Sigmoid colon (tissue), 7 donors: ENCODE results near the gene RMND5A. TPM values are rescaled to one million over a fixed set of nuclear protein-coding genes. Genes with fewer than 3 reads are reported as not detected.
"Not testable (repeated sequence)": the region's sequence is repeated elsewhere in the genome, so short reads cannot be mapped to it uniquely, and the experiment has no call there.

Experiments
- DNase-seq: peaks from one replicate; pipeline ENCODE4 v3.0.0-alpha.2; 2019
- H3K27ac ChIP-seq, 4 donors: fragments of 200-600 bp; sonication (generic); one replicate each; pipeline ENCODE4 v1.5.1; 2016 to 2019; ENCODE audit warnings: mild to moderate bottlenecking in 1 of 4
- H3K27me3 ChIP-seq, 3 donors: fragments of 200-600 bp; sonication (generic); one replicate each; pipeline ENCODE4 v1.5.1; 2019; ENCODE audit warnings: mild to moderate bottlenecking in 1 of 3
- H3K36me3 ChIP-seq, 4 donors: fragments of 200-600 bp; sonication (generic); one replicate each; pipeline ENCODE4 v1.5.1; 2016 to 2019
- H3K4me1 ChIP-seq, 4 donors: fragments of 200-600 bp; sonication (generic); one replicate each; pipeline ENCODE4 v1.5.1; 2017 to 2019
- H3K4me3 ChIP-seq, 4 donors: fragments of 200-600 bp; sonication (generic); one replicate each; pipeline ENCODE4 v1.5.1; 2017 to 2019; ENCODE audit warnings: mild to moderate bottlenecking in 2 of 4, moderate library complexity in 1 of 4
- H3K9me3 ChIP-seq, 4 donors: fragments of 200-600 bp in 3 of 4; sonication (generic) in 3 of 4; one replicate each; pipeline versions ENCODE4 v1.5.1 to v1.6.1; 2013 to 2019
- EP300 ChIP-seq, 4 donors: sonication (generic); formaldehyde crosslinking; IDR thresholded peaks; one replicate each; pipeline ENCODE4 v1.6.1; 2017; ENCODE audit warnings: antibody characterized with exemption in 4 of 4
- POLR2A ChIP-seq, 2 donors: fragments of 450-650 bp; IDR thresholded peaks; one replicate each; pipeline ENCODE4 v1.6.1; 2016; ENCODE audit warnings: antibody characterized with exemption in 2 of 2, mild to moderate bottlenecking in 2 of 2, moderate library complexity in 2 of 2
- POLR2AphosphoS5 ChIP-seq, 4 donors: sonication (generic); formaldehyde crosslinking; IDR thresholded peaks; one replicate each; pipeline ENCODE4 v1.6.1; 2017; ENCODE audit warnings: antibody characterized with exemption in 4 of 4
- WGBS, 2 donors: extraction: QIAGEN DNeasy Blood & Tissue Kit; methylation state at CpG; one replicate each; pipeline ENCODE4 v1.1.7; 2013; 5-methylcytosine and 5-hydroxymethylcytosine counted together
- intact Hi-C: fragments of 100-400 bp; cut with DNase I; formaldehyde crosslinking; loops from one replicate; pipeline ENCODE4 v1.15.1; 2023
- polyA plus RNA-seq, 3 donors: library from polyadenylated mRNA; stranded (reverse); fragments of 200-250 nt; gene quantifications; one replicate each; pipeline ENCODE4 v1.2.3, GENCODE V29; 2013
- total RNA-seq, 4 donors: library from RNA; depleted of rRNA; stranded (reverse); fragments of >200 nt; gene quantifications; one replicate each; pipeline ENCODE4 v1.1.0, GENCODE V29; 2016
- TF ChIP-seq, protein P1 (sequence below), 4 experiments: fragments of 450-650 bp in 3 of 4; fragments of 200-600 bp in 1 of 4; IDR thresholded peaks; one replicate each; pipeline ENCODE4 v1.5.1; 2016 to 2019; ENCODE audit warnings: antibody characterized with exemption in 4 of 4, mild to moderate bottlenecking in 3 of 4, moderate library complexity in 2 of 4
- donor health status: healthy with polysubstance abuse.
- donor health status: Bipolar disorder and iron deficiency.
- donor health status: healthy.

Gene RMND5A
- total and polyA plus RNA-seq, 7 donors: 19.9 to 58.9 (median 42.4) TPM

- Histone ChIP-seq H3K4me1 (peaks cover 0 to 14% (median 9%) of the 10 kb centered on the region in 4 donors), H3K4me3 (no peak overlapping the region), H3K36me3 (no peaks in the 10 kb centered on the region), H3K27ac (no peak overlapping the region), H3K27me3 (no peaks in the 10 kb centered on the region), H3K9me3 (no peaks in the 10 kb centered on the region)
- no peak for TF ChIP-seq EP300 (IDR thresholded peaks at IDR 0.05)
- TF ChIP-seq POLR2A (IDR thresholded peaks at IDR 0.05): no peak
- TF ChIP-seq POLR2AphosphoS5 (IDR thresholded peaks at IDR 0.05): no peak
- TF ChIP-seq, protein P1, sequence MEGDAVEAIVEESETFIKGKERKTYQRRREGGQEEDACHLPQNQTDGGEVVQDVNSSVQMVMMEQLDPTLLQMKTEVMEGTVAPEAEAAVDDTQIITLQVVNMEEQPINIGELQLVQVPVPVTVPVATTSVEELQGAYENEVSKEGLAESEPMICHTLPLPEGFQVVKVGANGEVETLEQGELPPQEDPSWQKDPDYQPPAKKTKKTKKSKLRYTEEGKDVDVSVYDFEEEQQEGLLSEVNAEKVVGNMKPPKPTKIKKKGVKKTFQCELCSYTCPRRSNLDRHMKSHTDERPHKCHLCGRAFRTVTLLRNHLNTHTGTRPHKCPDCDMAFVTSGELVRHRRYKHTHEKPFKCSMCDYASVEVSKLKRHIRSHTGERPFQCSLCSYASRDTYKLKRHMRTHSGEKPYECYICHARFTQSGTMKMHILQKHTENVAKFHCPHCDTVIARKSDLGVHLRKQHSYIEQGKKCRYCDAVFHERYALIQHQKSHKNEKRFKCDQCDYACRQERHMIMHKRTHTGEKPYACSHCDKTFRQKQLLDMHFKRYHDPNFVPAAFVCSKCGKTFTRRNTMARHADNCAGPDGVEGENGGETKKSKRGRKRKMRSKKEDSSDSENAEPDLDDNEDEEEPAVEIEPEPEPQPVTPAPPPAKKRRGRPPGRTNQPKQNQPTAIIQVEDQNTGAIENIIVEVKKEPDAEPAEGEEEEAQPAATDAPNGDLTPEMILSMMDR (IDR thresholded peaks at IDR 0.05): no peak
- intact Hi-C loops: no loop called here
- no peak for DNase-seq
- 36 to 80% methylated on average over 6 of the region's 6 CpGs for WGBS, 2 donors
These were observed 13.9 kb upstream of the RMND5A start for GRCh38 chr2:86706220-86706619.

DNA sequence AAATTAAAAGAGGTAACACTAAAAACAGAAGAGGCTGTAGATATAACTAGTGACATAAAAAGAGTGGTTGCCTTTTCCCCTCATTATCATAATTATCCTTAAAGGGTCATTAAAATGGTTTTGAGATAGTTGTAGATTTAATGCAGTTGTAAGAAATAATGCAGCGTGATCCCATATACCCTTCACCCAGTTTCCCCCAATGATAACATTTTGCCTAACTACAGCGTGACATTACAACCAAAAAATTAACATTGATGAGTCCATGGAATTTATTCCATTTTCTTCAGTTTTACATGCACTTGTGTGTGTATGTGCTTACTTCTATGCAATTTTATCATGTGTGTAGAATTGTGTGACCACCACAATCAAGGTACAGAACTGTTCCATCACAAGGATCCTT, 13.2 kb upstream of the RMND5A start:
- Histone ChIP-seq H3K36me3 (no peaks in the 10 kb centered on the region), H3K27ac (no peak overlapping the region), H3K9me3 (no peaks in the 10 kb centered on the region), H3K27me3 (no peaks in the 10 kb centered on the region), H3K4me1 (peaks cover 0 to 14% (median 9%) of the 10 kb centered on the region in 4 donors), H3K4me3 (no peak overlapping the region)
- intact Hi-C loops: no loop called here
- WGBS, 2 donors: 94 to 97% methylated on average over 2 of the region's 2 CpGs
- DNase-seq: no peak
- TF ChIP-seq, protein P1 (IDR thresholded peaks at IDR 0.05): no peak
- TF ChIP-seq POLR2A (IDR thresholded peaks at IDR 0.05) (no peak), EP300 (IDR thresholded peaks at IDR 0.05) (no peak), POLR2AphosphoS5 (IDR thresholded peaks at IDR 0.05) (no peak)

GRCh38 chr2:86708126-86708525, 12.0 kb upstream of the RMND5A start:
- H3K27me3 ChIP-seq, intact Hi-C loops, H3K9me3 ChIP-seq, H3K27ac ChIP-seq, H3K4me3 ChIP-seq, DNase-seq, H3K36me3 ChIP-seq: not testable (repeated sequence)
- H3K4me1 ChIP-seq: peaks cover 0 to 14% (median 9%) of the 10 kb centered on the region in 4 donors
- 87 to 89% methylated on average over 4 of the region's 4 CpGs for WGBS, 2 donors

DNA sequence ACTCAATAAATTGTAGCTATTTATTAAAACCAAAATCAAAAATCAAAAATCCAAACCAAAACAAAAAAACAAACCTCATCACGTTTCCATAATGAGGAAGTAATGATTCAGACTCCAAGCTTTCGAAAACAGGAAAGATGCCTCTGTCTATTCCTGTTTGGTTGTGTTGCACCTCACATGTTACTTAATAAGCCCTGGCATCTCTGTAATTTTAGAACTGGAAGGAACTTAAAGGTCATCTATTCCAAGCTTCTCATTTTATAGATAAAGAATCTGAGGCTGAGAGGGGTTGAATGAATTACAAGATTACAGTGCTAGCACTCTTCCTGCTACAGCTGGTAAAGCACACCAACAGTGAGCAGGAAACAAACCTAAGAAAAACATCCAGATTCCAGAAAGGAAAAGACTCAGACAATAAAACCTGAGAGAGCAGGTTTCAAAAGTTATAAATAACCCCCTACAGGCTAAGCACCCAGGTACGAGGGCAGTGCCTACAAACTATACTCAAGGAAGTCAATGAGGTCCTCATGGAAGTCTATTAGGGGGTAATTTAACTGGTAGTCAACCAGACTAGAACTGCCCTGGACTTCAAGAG, 5.4 kb upstream of the RMND5A start:
- WGBS, 2 donors: 11 to 57% methylated on average over 1 to 2 of the region's 3 CpGs
- DNase-seq, H3K9me3 ChIP-seq, H3K27ac ChIP-seq, H3K4me3 ChIP-seq, H3K36me3 ChIP-seq, H3K27me3 ChIP-seq, intact Hi-C loops, H3K4me1 ChIP-seq: not testable (repeated sequence)

DNA sequence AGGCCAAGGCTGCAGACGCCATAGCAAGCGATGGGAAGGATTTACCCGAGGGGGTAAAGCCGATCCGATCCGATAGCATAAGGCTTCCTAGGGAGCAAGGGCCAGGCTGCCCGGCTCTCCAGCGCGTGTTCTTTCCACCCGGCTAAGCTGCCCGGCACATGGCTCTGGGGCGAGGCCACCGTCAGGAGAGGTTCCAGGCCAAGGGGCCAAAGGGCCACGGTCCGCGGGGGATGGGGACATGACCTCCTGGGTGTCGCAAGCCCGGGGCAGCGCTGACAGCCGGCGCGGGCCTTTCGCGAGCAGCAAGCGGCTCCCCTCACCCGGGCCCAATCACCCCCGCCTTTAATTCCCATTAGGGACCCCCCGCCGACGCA, 841 bp upstream of the RMND5A start:
- not testable (repeated sequence) for H3K4me1 ChIP-seq, H3K9me3 ChIP-seq
- H3K4me3 ChIP-seq: peak overlapping the region in 3 of 4 donors; percentile 61 to 71 (median 64)

GRCh38 chr2:86720540-86721320, 639 bp downstream of the RMND5A start:
- intact Hi-C loops, H3K4me1 ChIP-seq, H3K27me3 ChIP-seq, H3K36me3 ChIP-seq, H3K9me3 ChIP-seq: not testable (repeated sequence)
- peak; percentile 80 for DNase-seq
- peak overlapping the region; percentile 85 to 92 (median 88) for H3K27ac ChIP-seq
- WGBS, 2 donors: 0% methylated on average over 82 of the region's 85 CpGs
- H3K4me3 ChIP-seq: peak overlapping the region; percentile 61 to 71 (median 64)

More for the DNA sequence above, 841 bp upstream of the RMND5A start:
- no CpG with 5 or more reads among the region's 30 CpGs for WGBS, 2 donors
- H3K27me3 ChIP-seq, DNase-seq, intact Hi-C loops, H3K36me3 ChIP-seq: not testable (repeated sequence)
- H3K27ac ChIP-seq: peak overlapping the region; percentile 85 to 92 (median 88)

DNA sequence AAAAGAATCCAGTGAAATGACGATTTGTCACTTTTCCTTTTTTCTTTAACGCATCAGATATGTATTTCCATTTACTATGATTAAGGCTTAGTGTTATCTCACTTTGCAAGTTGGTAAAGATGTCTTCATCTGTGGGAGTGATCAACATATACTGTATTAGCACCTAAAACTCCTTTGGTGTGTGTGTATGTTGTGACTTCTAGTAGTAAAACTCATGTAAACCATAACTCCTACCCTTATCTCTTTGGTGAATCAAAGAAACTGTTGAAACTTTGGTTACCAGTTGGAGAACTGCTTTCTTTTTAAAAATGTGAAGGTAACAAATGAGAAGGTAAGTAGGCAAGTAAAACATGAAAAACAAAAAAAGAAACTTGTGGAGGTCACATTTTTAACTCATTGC, 5.6 kb downstream of the RMND5A start:
- WGBS, 2 donors: no CpG with 5 or more reads among the region's 2 CpGs
- H3K27me3 ChIP-seq, H3K9me3 ChIP-seq, intact Hi-C loops, H3K36me3 ChIP-seq, H3K4me3 ChIP-seq, DNase-seq, H3K4me1 ChIP-seq, H3K27ac ChIP-seq: not testable (repeated sequence)

DNA sequence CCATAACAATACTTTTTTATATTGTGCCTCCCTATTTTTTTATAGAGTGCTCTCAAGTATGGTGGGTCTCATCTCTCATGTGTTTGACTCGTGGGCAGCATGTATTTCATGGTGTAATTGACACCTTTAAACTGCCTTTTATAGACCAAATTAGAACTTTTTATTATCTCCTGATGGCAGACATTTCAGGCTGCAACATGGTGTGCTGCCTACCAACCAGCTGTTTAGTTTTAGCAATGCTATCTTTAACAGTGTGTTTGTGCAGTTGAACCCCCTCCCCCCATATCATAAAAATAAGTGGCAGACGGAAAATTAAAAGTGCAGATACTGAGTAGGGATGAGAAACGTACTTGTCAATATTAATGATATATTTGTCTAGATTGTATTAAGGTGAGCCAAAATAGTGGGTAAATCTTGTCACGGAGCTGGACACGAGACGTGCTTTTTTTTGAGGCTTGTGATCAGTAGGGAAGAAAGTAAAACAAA, 12.0 kb downstream of the RMND5A start:
- H3K27me3 ChIP-seq, DNase-seq, H3K4me1 ChIP-seq, H3K27ac ChIP-seq, H3K9me3 ChIP-seq, H3K4me3 ChIP-seq, H3K36me3 ChIP-seq, intact Hi-C loops: not testable (repeated sequence)
- WGBS, 2 donors: 48 to 69% methylated on average over 2 of the region's 6 CpGs

GRCh38 chr2:86732837-86733236, 12.7 kb downstream of the RMND5A start:
- intact Hi-C loops, H3K4me3 ChIP-seq, H3K4me1 ChIP-seq, H3K27ac ChIP-seq, H3K9me3 ChIP-seq, DNase-seq, H3K36me3 ChIP-seq, H3K27me3 ChIP-seq: not testable (repeated sequence)

DNA sequence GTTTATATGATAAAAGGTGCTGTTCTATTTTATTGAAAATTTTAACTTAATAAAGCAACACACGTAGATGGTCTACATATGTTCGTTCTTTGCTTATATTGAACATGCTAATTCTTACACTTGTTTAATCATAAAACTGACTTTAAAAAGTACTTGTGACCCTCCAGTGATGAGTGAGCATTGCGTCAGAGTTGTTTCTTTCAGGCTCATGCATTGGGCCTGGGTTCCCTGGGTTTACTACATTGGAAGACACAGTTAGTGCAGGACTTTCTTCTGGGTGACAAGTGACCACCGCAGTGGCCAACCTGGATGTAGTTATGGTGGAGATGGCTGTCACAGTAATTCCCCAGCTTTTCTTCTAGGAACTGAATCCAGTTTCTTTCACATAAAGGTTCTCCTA, 13.4 kb downstream of the RMND5A start:
- H3K27me3 ChIP-seq, H3K4me1 ChIP-seq, H3K9me3 ChIP-seq, H3K4me3 ChIP-seq, DNase-seq, intact Hi-C loops, H3K36me3 ChIP-seq, H3K27ac ChIP-seq: not testable (repeated sequence)
- WGBS, 2 donors: 88 to 90% methylated on average over 1 of the region's 4 CpGs
